Measurements from ENCODE around the gene CBX2. TPM values are rescaled to one million over a fixed set of nuclear protein-coding genes. Genes with fewer than 3 reads are reported as not detected.

The CBX2 gene
- total RNA-seq, 1 experiment from 2014 or later = 79.4 TPM

GRCh38 chr17:79737046-79737921 lies 40.7 kb upstream of the CBX2 start:
- Histone ChIP-seq H3K9ac (ENCODE audit: extremely low read depth, insufficient read length, low read length) (no peak overlapping the region), H3K4me2 (ENCODE audit: insufficient read depth, insufficient read length, low read length) (no peak overlapping the region), H2BK15ac (ENCODE audit: low read depth, low read length) (no peak overlapping the region), H3K4me1 (ENCODE audit: insufficient read depth, low read length) (no peaks in the 10 kb centered on the region), H3K27me3 (ENCODE audit: insufficient read depth, low read length) (peaks cover 3% of the 10 kb centered on the region; the same call in 1 of the 2 replicates), H4K91ac (ENCODE audit: insufficient read length, low read depth, low read length) (no peak overlapping the region), H3K79me1 (ENCODE audit: insufficient read depth, low read depth, low read length, poor library complexity, severe bottlenecking) (no peaks in the 10 kb centered on the region), H4K20me1 (ENCODE audit: control insufficient read depth, insufficient read depth, insufficient read length) (no peaks in the 10 kb centered on the region), H3K23me2 (ENCODE audit: insufficient read length, low read depth, low read length, poor library complexity, severe bottlenecking) (peaks cover 3% of the 10 kb centered on the region), H2BK12ac (ENCODE audit: insufficient read length, low read depth, low read length) (no peak overlapping the region), H3K79me2 (ENCODE audit: insufficient read depth, low read length) (no peaks in the 10 kb centered on the region), H3K9me3 (ENCODE audit: control insufficient read depth, low read depth, low read length) (no peaks in the 10 kb centered on the region), H2BK120ac (ENCODE audit: low read depth, low read length, poor library complexity, severe bottlenecking) (no peak overlapping the region), H2AK5ac (ENCODE audit: insufficient read length, low read length) (no peak overlapping the region), H4K8ac (replicated peaks; ENCODE audit: insufficient read length, low read depth, low read length) (no peak overlapping the region), H4K5ac (ENCODE audit: insufficient read length, low read depth, low read length) (no peak overlapping the region), H2AFZ (ENCODE audit: low read length) (no peak overlapping the region), H3K23ac (ENCODE audit: insufficient read length, low read depth, low read length) (no peak overlapping the region), H3T11ph (ENCODE audit: low read length) (no peak overlapping the region), H3K14ac (ENCODE audit: insufficient read depth, low read length) (no peak overlapping the region), H2BK20ac (ENCODE audit: low read depth, low read length, poor library complexity, severe bottlenecking) (no peak overlapping the region), H3K18ac (ENCODE audit: insufficient read length, low read depth, low read length) (no peak overlapping the region), H3K56ac (ENCODE audit: insufficient read length, low read depth, low read length) (no peak overlapping the region), H3K4ac (ENCODE audit: low read depth, low read length) (no peak overlapping the region), H3K27ac (ENCODE audit: insufficient read length, low read depth, low read length) (no peak overlapping the region), H2BK5ac (ENCODE audit: insufficient read length, low read length) (no peak overlapping the region)
- peaks cover 0 to 8% of the 10 kb centered on the region in 2 experiments; a peak in 1 of 4 replicates for H3K4me1 Mint-ChIP-seq
- no peak for DNase-seq
- H3K9me3 Mint-ChIP-seq = no peaks in the 10 kb centered on the region; a peak in 1 of 5 replicates
- whole genome bisulfite sequencing (ENCODE audit: extremely low coverage, insufficient read length, low lambda C conversion rate) = no CpG with 5 or more reads among the region's 30 CpGs
- H3K27me3 Mint-ChIP-seq (ENCODE audit: low read depth) = peaks cover 62% of the 10 kb centered on the region
- TF ChIP-seq CTCF (conservative IDR thresholded peaks at IDR 0.05) = no peak
- H3K36me3 Mint-ChIP-seq (ENCODE audit: insufficient read depth in 1 of 3, low read depth in 3 of 3) = no peaks in the 10 kb centered on the region; a peak in 1 of 7 replicates
- H3K4me3 Mint-ChIP-seq = no peak overlapping the region
- H3K27ac Mint-ChIP-seq = no peak overlapping the region
